Lung (tissue), 12 donors: ENCODE measurements around the gene PRKN. TPM values are rescaled to one million over a fixed set of nuclear protein-coding genes. Genes with fewer than 3 reads are reported as not detected.

Experiments used
- ATAC-seq: fragments of 200-7000 bp; cut with Tn5 transposase; one replicate; pipeline ENCODE4 v1.9.1; 2020; ENCODE audit warnings: moderate number of reproducible peaks; ENCODE audit not compliant: insufficient read depth, low FRiP score
- DNase-seq, 3 donors: peaks; one replicate each; pipeline ENCODE4 v3.0.0-alpha.2; 2013 to 2017
- H3K27ac ChIP-seq, 2 donors: one replicate each; pipeline ENCODE4 v1.5.1; 2013; ENCODE audit warnings: mild to moderate bottlenecking in 2 of 2, moderate library complexity in 2 of 2, control low read depth in 1 of 2, inconsistent platforms in 1 of 2, low read depth in 1 of 2, low read length in 1 of 2
- H3K27me3 ChIP-seq, 3 donors: one replicate each; pipeline ENCODE4 v1.5.1; 2013; ENCODE audit warnings: low read length in 2 of 3; ENCODE audit not compliant: control insufficient read depth in 3 of 3, insufficient read depth in 3 of 3
- H3K36me3 ChIP-seq, 4 donors: one replicate each; pipeline ENCODE4 v1.5.1; 2013; ENCODE audit warnings: low read length in 4 of 4, mild to moderate bottlenecking in 1 of 4, moderate library complexity in 1 of 4; ENCODE audit not compliant: control insufficient read depth in 4 of 4, insufficient read depth in 4 of 4
- H3K4me1 ChIP-seq, 5 donors: one replicate each; pipeline ENCODE4 v1.5.1; 2013; ENCODE audit warnings: low read length in 5 of 5, mild to moderate bottlenecking in 2 of 5, moderate library complexity in 1 of 5; ENCODE audit not compliant: control insufficient read depth in 5 of 5, insufficient read depth in 5 of 5
- H3K4me3 ChIP-seq: one replicate; pipeline ENCODE4 v1.5.1; 2013; ENCODE audit warnings: mild to moderate bottlenecking, control low read depth, moderate library complexity
- H3K9ac ChIP-seq, 2 donors: one replicate each; pipeline ENCODE4 v1.5.1; 2013; ENCODE audit warnings: low read length in 2 of 2, control low read depth in 1 of 2; ENCODE audit not compliant: insufficient read depth in 1 of 2
- H3K9me3 ChIP-seq, 4 donors: one replicate each; pipeline ENCODE4 v1.5.1; 2013; ENCODE audit warnings: low read length in 3 of 4, mild to moderate bottlenecking in 1 of 4, moderate library complexity in 1 of 4; ENCODE audit not compliant: control insufficient read depth in 4 of 4, insufficient read depth in 3 of 4
- WGBS, 2 donors: extraction: QIAGEN DNeasy Blood & Tissue Kit; methylation state at CpG; one replicate each; pipeline ENCODE4 v1.1.7; 2013; 5-methylcytosine and 5-hydroxymethylcytosine counted together
- polyA plus RNA-seq, 2 donors: library from polyadenylated mRNA; stranded (reverse); fragments of 200-250 nt; gene quantifications; one replicate each; pipeline ENCODE4 v1.2.1, GENCODE V29; 2013
- total RNA-seq, 2 donors: library from RNA; depleted of rRNA in 1 of 2; stranded (reverse); fragments of >200 nt in 1 of 2; gene quantifications; one replicate each; pipeline ENCODE4 v1.2.1, GENCODE V29; 2014 to 2021
- TF ChIP-seq, protein P1 (sequence below): IDR thresholded peaks from 2 replicates; pipeline ENCODE4 v1.5.1; 2012; ENCODE audit warnings: mild to moderate bottlenecking; ENCODE audit errors: control extremely low read depth, extremely low read depth
- donor health status: control.
- donor health status: control.
- donor health status: Bipolar disorder and iron deficiency.
- donor health status: healthy.
- donor health status: DM: yes; HTN: yes; CAD: no.

The PRKN gene
- total and polyA plus RNA-seq, 4 donors: 0.27 to 11.2 (median 3.1) TPM

DNA sequence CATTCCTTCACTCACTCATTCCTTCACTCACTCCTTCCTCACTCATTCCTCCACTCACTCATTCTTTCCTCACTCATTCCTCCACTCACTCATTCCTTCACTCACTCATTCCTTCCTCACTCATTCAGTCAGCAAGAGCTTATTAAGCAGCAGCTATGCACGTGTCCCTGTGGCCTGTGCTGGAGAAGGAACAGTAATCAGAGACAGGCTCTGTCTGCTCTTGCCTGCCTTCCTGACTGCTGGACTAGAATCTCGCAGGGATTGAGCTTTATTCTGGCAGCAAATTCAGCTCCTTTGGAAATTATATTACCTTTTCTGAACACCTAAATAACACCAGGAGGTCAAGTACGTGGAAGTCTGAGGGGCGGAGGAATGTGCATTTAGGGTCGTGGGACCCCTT lies 1314.8 kb downstream of the PRKN start:
- no peak overlapping the region for H3K27ac ChIP-seq
- DNase-seq (no peak), ATAC-seq (no peak)
- no peak overlapping the region for H3K4me3 ChIP-seq
- H3K4me1 ChIP-seq: peaks cover 0 to 27% (median 0%) of the 10 kb centered on the region in 5 donors
- H3K9ac ChIP-seq: no peak overlapping the region
- peaks cover 0 to 3% (median 0%) of the 10 kb centered on the region in 4 donors for H3K9me3 ChIP-seq
- 90 to 91% methylated on average over 5 of the region's 5 CpGs for WGBS, 2 donors
- TF ChIP-seq, protein P1, sequence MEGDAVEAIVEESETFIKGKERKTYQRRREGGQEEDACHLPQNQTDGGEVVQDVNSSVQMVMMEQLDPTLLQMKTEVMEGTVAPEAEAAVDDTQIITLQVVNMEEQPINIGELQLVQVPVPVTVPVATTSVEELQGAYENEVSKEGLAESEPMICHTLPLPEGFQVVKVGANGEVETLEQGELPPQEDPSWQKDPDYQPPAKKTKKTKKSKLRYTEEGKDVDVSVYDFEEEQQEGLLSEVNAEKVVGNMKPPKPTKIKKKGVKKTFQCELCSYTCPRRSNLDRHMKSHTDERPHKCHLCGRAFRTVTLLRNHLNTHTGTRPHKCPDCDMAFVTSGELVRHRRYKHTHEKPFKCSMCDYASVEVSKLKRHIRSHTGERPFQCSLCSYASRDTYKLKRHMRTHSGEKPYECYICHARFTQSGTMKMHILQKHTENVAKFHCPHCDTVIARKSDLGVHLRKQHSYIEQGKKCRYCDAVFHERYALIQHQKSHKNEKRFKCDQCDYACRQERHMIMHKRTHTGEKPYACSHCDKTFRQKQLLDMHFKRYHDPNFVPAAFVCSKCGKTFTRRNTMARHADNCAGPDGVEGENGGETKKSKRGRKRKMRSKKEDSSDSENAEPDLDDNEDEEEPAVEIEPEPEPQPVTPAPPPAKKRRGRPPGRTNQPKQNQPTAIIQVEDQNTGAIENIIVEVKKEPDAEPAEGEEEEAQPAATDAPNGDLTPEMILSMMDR: no peak
- no peaks in the 10 kb centered on the region for H3K36me3 ChIP-seq
- no peaks in the 10 kb centered on the region for H3K27me3 ChIP-seq

DNA sequence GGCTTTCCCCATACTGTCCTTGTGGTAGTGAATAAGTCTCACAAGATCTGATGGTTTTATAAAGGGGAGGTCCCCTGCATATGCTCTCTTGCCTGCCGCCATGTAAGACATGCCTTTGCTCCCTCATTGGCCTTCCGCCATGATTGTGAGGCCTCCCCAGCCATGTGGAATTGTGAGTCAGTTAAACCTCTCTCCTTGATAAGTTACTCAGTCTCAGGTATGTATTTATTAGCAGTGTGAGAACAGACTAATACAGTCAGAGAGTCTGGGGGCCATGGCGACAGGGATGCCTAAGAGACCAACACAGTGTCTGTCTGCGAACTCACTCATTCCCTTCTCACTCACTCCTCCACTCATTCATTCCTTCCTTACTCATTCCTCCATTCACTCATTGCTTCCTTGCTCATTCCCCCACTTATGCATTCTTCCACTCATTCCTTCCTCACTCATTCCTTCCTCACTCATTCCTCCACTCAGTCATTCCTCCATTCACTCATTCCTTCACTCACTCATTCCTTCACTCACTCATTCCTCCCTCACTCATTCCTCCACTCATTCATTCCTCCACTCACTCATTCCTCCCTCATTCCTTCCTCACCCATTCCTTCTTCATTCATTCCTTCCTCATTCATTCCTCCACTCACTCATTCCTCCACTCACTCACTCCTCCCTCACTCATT lies 1316.2 kb downstream of the PRKN start:
- no peak overlapping the region for H3K4me3 ChIP-seq
- no peak overlapping the region for H3K27ac ChIP-seq
- DNase-seq (no peak), ATAC-seq (no peak)
- H3K36me3 ChIP-seq: no peaks in the 10 kb centered on the region
- TF ChIP-seq, protein P1: no peak
- no peak overlapping the region for H3K9ac ChIP-seq
- H3K27me3 ChIP-seq: no peaks in the 10 kb centered on the region
- peaks cover 0 to 3% (median 0%) of the 10 kb centered on the region in 4 donors for H3K9me3 ChIP-seq
- peaks cover 0 to 20% (median 0%) of the 10 kb centered on the region in 5 donors for H3K4me1 ChIP-seq
- WGBS, 2 donors: 96 to 97% methylated on average over 4 of the region's 4 CpGs

DNA sequence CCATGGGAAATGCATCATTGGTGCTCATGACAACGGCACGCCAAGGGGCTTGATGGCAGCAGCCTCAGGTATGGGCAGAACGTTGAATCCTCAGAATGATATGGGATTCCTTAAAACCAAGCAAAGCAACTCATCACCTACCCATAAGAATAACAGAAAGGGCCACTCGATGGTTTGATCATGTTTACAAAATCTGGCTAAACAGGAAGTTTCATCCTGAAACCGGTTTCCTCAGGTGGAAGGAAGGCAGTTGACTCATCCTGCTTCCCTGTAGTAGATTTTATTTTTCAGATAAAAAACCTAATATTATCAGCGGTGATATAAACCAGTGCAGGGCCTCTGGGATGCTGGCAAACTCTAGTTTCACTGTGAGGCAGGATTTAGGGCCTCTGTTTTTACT lies 1316.8 kb downstream of the PRKN start:
- Histone ChIP-seq H3K9ac (no peak overlapping the region), H3K27ac (no peak overlapping the region), H3K9me3 (peaks cover 0 to 3% (median 0%) of the 10 kb centered on the region in 4 donors), H3K4me3 (no peak overlapping the region), H3K36me3 (no peaks in the 10 kb centered on the region), H3K4me1 (peaks cover 0 to 16% (median 0%) of the 10 kb centered on the region in 5 donors), H3K27me3 (no peaks in the 10 kb centered on the region)
- no peak for ATAC-seq
- TF ChIP-seq, protein P1: no peak
- WGBS, 2 donors: 82 to 84% methylated on average over 6 of the region's 6 CpGs
- DNase-seq: no peak
